H9 (cell line): Measurements from ENCODE around the gene RBMS3. TPM values are rescaled to one million over a fixed set of nuclear protein-coding genes. Genes with fewer than 3 reads are reported as not detected.

Experiments used
- DNase-seq: peaks from one replicate; pipeline ENCODE4 v3.0.0-alpha.2; 2017
- H2AFZ ChIP-seq: one replicate; pipeline ENCODE4 v1.6.1; 2013; ENCODE audit warnings: mild to moderate bottlenecking, low read length, control low read depth, moderate library complexity
- H2AK5ac ChIP-seq: 2 replicates; pipeline ENCODE4 v1.6.1; 2013; ENCODE audit warnings: low read length, control low read depth, mixed read lengths; ENCODE audit not compliant: insufficient read length
- H2BK120ac ChIP-seq: one replicate; pipeline ENCODE4 v1.6.1; 2013; ENCODE audit warnings: low read depth, mild to moderate bottlenecking, low read length, control low read depth, inconsistent platforms; ENCODE audit not compliant: poor library complexity, severe bottlenecking
- H2BK12ac ChIP-seq: 2 replicates; pipeline ENCODE4 v1.6.1; 2013; ENCODE audit warnings: low read length, control low read depth, mixed read lengths, low read depth; ENCODE audit not compliant: insufficient read length
- H2BK15ac ChIP-seq: 2 replicates; pipeline ENCODE4 v1.6.1; 2013; ENCODE audit warnings: low read depth, low read length, control low read depth
- H2BK20ac ChIP-seq: one replicate; pipeline ENCODE4 v1.6.1; 2013; ENCODE audit warnings: low read depth, mild to moderate bottlenecking, low read length, control low read depth, inconsistent platforms; ENCODE audit not compliant: poor library complexity, severe bottlenecking
- H2BK5ac ChIP-seq: 2 replicates; pipeline ENCODE4 v1.6.1; 2013; ENCODE audit warnings: low read length, control low read depth, mixed read lengths; ENCODE audit not compliant: insufficient read length
- H3K14ac ChIP-seq: 2 replicates; pipeline ENCODE4 v1.6.1; 2013; ENCODE audit warnings: low read length, control low read depth; ENCODE audit not compliant: insufficient read depth
- H3K18ac ChIP-seq: 2 replicates; pipeline ENCODE4 v1.6.1; 2013; ENCODE audit warnings: low read depth, mild to moderate bottlenecking, mixed read lengths, low read length, control low read depth; ENCODE audit not compliant: insufficient read length
- H3K23ac ChIP-seq: 2 replicates; pipeline ENCODE4 v1.6.1; 2013; ENCODE audit warnings: low read length, control low read depth, mixed read lengths, low read depth; ENCODE audit not compliant: insufficient read length
- H3K23me2 ChIP-seq: 2 replicates; pipeline ENCODE4 v1.6.1; 2013; ENCODE audit warnings: low read depth, mild to moderate bottlenecking, mixed read lengths, low read length, control low read depth; ENCODE audit not compliant: insufficient read length, poor library complexity, severe bottlenecking
- H3K27ac ChIP-seq: 2 replicates; pipeline ENCODE4 v1.5.1; 2013; ENCODE audit warnings: low read length, control low read depth, mixed read lengths, low read depth; ENCODE audit not compliant: insufficient read length
- H3K27me3 ChIP-seq: 2 replicates; pipeline ENCODE4 v1.6.1; 2013; ENCODE audit warnings: low read length, control low read depth, inconsistent platforms; ENCODE audit not compliant: insufficient read depth
- H3K4ac ChIP-seq: 2 replicates; pipeline ENCODE4 v1.6.1; 2013; ENCODE audit warnings: low read depth, mild to moderate bottlenecking, control low read depth, inconsistent platforms, low read length, moderate library complexity
- H3K4me1 ChIP-seq: 2 replicates; pipeline ENCODE4 v1.6.1; 2013; ENCODE audit warnings: low read length, control low read depth, inconsistent platforms; ENCODE audit not compliant: insufficient read depth
- H3K4me2 ChIP-seq: 2 replicates; pipeline ENCODE4 v1.6.1; 2013; ENCODE audit warnings: low read length, control low read depth, mixed read lengths; ENCODE audit not compliant: insufficient read length, insufficient read depth
- H3K56ac ChIP-seq: 2 replicates; pipeline ENCODE4 v1.6.1; 2013; ENCODE audit warnings: low read depth, mild to moderate bottlenecking, mixed read lengths, low read length, control low read depth; ENCODE audit not compliant: insufficient read length
- H3K79me1 ChIP-seq: 2 replicates; pipeline ENCODE4 v1.6.1; 2013; ENCODE audit warnings: low read depth, mild to moderate bottlenecking, moderate library complexity, low read length, control low read depth, inconsistent platforms; ENCODE audit not compliant: insufficient read depth, poor library complexity, severe bottlenecking
- H3K79me2 ChIP-seq: 2 replicates; pipeline ENCODE4 v1.6.1; 2013; ENCODE audit warnings: low read length, control low read depth, inconsistent platforms; ENCODE audit not compliant: insufficient read depth
- H3K9ac ChIP-seq: 2 replicates; pipeline ENCODE4 v1.6.1; 2013; ENCODE audit warnings: low read length, control low read depth, mixed read lengths; ENCODE audit not compliant: insufficient read length; ENCODE audit errors: extremely low read depth
- H3K9me3 ChIP-seq: one replicate; pipeline ENCODE4 v1.6.1; 2013; ENCODE audit warnings: low read depth, low read length, inconsistent platforms; ENCODE audit not compliant: control insufficient read depth
- H3T11ph ChIP-seq: one replicate; pipeline ENCODE4 v1.6.1; 2013; ENCODE audit warnings: mild to moderate bottlenecking, low read length, control low read depth, inconsistent platforms
- H4K20me1 ChIP-seq: one replicate; pipeline ENCODE4 v1.6.1; 2013; ENCODE audit not compliant: control insufficient read depth, insufficient read length, insufficient read depth
- H4K5ac ChIP-seq: 2 replicates; pipeline ENCODE4 v1.6.1; 2013; ENCODE audit warnings: low read depth, mild to moderate bottlenecking, mixed read lengths, low read length, control low read depth; ENCODE audit not compliant: insufficient read length
- H4K8ac ChIP-seq: replicated peaks from 2 replicates; pipeline ENCODE4 v1.6.1; 2013; ENCODE audit warnings: low read length, control low read depth, mixed read lengths, low read depth; ENCODE audit not compliant: insufficient read length
- H4K91ac ChIP-seq: 2 replicates; pipeline ENCODE4 v1.6.1; 2013; ENCODE audit warnings: low read depth, mild to moderate bottlenecking, moderate library complexity, mixed read lengths, low read length, control low read depth; ENCODE audit not compliant: insufficient read length
- H3K27ac Mint-ChIP-seq, 3 experiments: 2 replicates in 2 of 3; 3 replicates in 1 of 3; pipeline ENCODE4 v1.8.0; 2020 to 2021; ENCODE audit warnings: mixed read lengths in 3 of 3, mild to moderate bottlenecking in 1 of 3, moderate library complexity in 1 of 3
- H3K27me3 Mint-ChIP-seq: 2 replicates; pipeline ENCODE4 v1.8.0; 2021; ENCODE audit warnings: low read depth, mild to moderate bottlenecking, moderate library complexity, mixed read lengths
- H3K36me3 Mint-ChIP-seq, 3 experiments: 2 replicates in 2 of 3; 3 replicates in 1 of 3; pipeline ENCODE4 v1.8.0; 2020 to 2021; ENCODE audit warnings: low read depth in 3 of 3, mixed read lengths in 3 of 3; ENCODE audit not compliant: insufficient read depth in 1 of 3
- H3K4me1 Mint-ChIP-seq, 2 experiments: 2 replicates each; pipeline ENCODE4 v1.8.0; 2020; ENCODE audit warnings: mixed read lengths in 2 of 2
- H3K4me3 Mint-ChIP-seq, 2 experiments: 2 replicates in 1 of 2; 3 replicates in 1 of 2; pipeline ENCODE4 v1.8.0; 2020 to 2021; ENCODE audit warnings: mild to moderate bottlenecking in 2 of 2, mixed read lengths in 2 of 2, moderate library complexity in 1 of 2
- H3K9me3 Mint-ChIP-seq, 2 experiments: 2 replicates in 1 of 2; 3 replicates in 1 of 2; pipeline ENCODE4 v1.8.0; 2020; ENCODE audit warnings: mild to moderate bottlenecking in 2 of 2, mixed read lengths in 2 of 2, moderate library complexity in 1 of 2
- CTCF ChIP-seq: fragments of 200-600 bp; sonication (generic); conservative IDR thresholded peaks from 3 replicates; pipeline ENCODE4 v1.8.0; 2021; ENCODE audit warnings: antibody characterized with exemption, mild to moderate bottlenecking
- WGBS: extraction: QIAGEN DNeasy Blood & Tissue Kit; methylation state at CpG from one replicate; pipeline ENCODE4 v1.1.7; 2013; ENCODE audit warnings: missing lambda C conversion rate, low lambda C conversion rate, mixed read lengths; ENCODE audit not compliant: insufficient read length; ENCODE audit errors: extremely low coverage; 5-methylcytosine and 5-hydroxymethylcytosine counted together
- total RNA-seq: library from RNA; stranded (reverse); gene quantifications from 2 replicates; pipeline ENCODE4 v1.2.1, GENCODE V29; 2021

Gene RBMS3
- total RNA-seq, 1 experiment from 2014 or later, result 8.1 TPM

GRCh38 chr3:29317659-29318173 lies 36.8 kb downstream of the RBMS3 start:
- H3K9me3 Mint-ChIP-seq, result no peaks in the 10 kb centered on the region

More at GRCh38 chr3:29317659-29318173, 36.8 kb downstream of the RBMS3 start:
- Mint-ChIP-seq H3K4me1 (peaks cover 0 to 15% of the 10 kb centered on the region in 2 experiments; a peak in 2 of 4 replicates), H3K4me3 (no peak overlapping the region), H3K27ac (no peak overlapping the region), H3K27me3 (no peaks in the 10 kb centered on the region), H3K36me3 (no peaks in the 10 kb centered on the region)
- Histone ChIP-seq H3K4ac (no peak overlapping the region), H2BK5ac (no peak overlapping the region), H3K23me2 (no peaks in the 10 kb centered on the region), H3K14ac (no peak overlapping the region), H3K18ac (no peak overlapping the region), H4K20me1 (no peaks in the 10 kb centered on the region), H2BK120ac (no peak overlapping the region), H3T11ph (no peak overlapping the region), H3K79me1 (no peaks in the 10 kb centered on the region), H3K4me2 (no peak overlapping the region), H2AK5ac (no peak overlapping the region), H2AFZ (no peak overlapping the region), H3K4me1 (no peaks in the 10 kb centered on the region), H3K9me3 (no peaks in the 10 kb centered on the region), H4K8ac (no peak overlapping the region), H4K91ac (no peak overlapping the region), H2BK20ac (no peak overlapping the region), H3K27ac (no peak overlapping the region), H3K9ac (no peak overlapping the region), H3K23ac (no peak overlapping the region), H3K56ac (no peak overlapping the region), H3K79me2 (no peaks in the 10 kb centered on the region), H3K27me3 (no peaks in the 10 kb centered on the region), H4K5ac (no peak overlapping the region), H2BK12ac (no peak overlapping the region), H2BK15ac (no peak overlapping the region)
- no peak for TF ChIP-seq CTCF
- no CpG with 5 or more reads among the region's 1 CpG for WGBS
- no peak for DNase-seq
